Nephron (organoid): ENCODE results near the gene DZIP1.

Source experiments
- H3K27ac Mint-ChIP-seq, 3 experiments: 2 replicates each; pipeline ENCODE4 v1.8.0; 2020; ENCODE audit warnings: mixed read lengths in 3 of 3, mild to moderate bottlenecking in 2 of 3, moderate library complexity in 1 of 3
- H3K27me3 Mint-ChIP-seq: 2 replicates; pipeline ENCODE4 v1.8.0; 2021; ENCODE audit warnings: low read depth, mild to moderate bottlenecking, moderate library complexity, mixed read lengths
- H3K36me3 Mint-ChIP-seq: 2 replicates; pipeline ENCODE4 v1.8.0; 2020; ENCODE audit warnings: low read depth, mixed read lengths
- H3K4me1 Mint-ChIP-seq: 2 replicates; pipeline ENCODE4 v1.8.0; 2020; ENCODE audit warnings: mixed read lengths
- H3K4me3 Mint-ChIP-seq, 3 experiments: 2 replicates each; pipeline ENCODE4 v1.8.0; 2020; ENCODE audit warnings: mild to moderate bottlenecking in 3 of 3, mixed read lengths in 3 of 3, moderate library complexity in 2 of 3
- H3K9me3 Mint-ChIP-seq: 2 replicates; pipeline ENCODE4 v1.8.0; 2020; ENCODE audit warnings: mixed read lengths
- CTCF ChIP-seq, 3 experiments: fragments of 200-600 bp; sonication (generic); IDR thresholded peaks; one replicate each; pipeline ENCODE4 v1.5.0; 2021; ENCODE audit warnings: antibody characterized with exemption in 3 of 3; ENCODE audit not compliant: unreplicated experiment in 3 of 3

Gene DZIP1

GRCh38 chr13:95535243-95535642 is 109.3 kb downstream of the DZIP1 start:
- Mint-ChIP-seq H3K4me3 (no peak overlapping the region), H3K36me3 (no peaks in the 10 kb centered on the region), H3K27ac (no peak overlapping the region), H3K27me3 (peaks cover 4% of the 10 kb centered on the region), H3K4me1 (peaks cover 10% of the 10 kb centered on the region), H3K9me3 (no peaks in the 10 kb centered on the region)
- TF ChIP-seq CTCF (IDR thresholded peaks at IDR 0.05; ENCODE audit: unreplicated experiment in 3 of 3), result no peak

- peak overlapping the region in 1 of 3 experiments; percentile 14 for H3K27ac Mint-ChIP-seq
- no peak for TF ChIP-seq CTCF (IDR thresholded peaks at IDR 0.05; ENCODE audit: unreplicated experiment in 3 of 3)
- no peaks in the 10 kb centered on the region for H3K36me3 Mint-ChIP-seq
- peaks cover 10% of the 10 kb centered on the region for H3K4me1 Mint-ChIP-seq
- H3K27me3 Mint-ChIP-seq, result peaks cover 4% of the 10 kb centered on the region
- no peaks in the 10 kb centered on the region for H3K9me3 Mint-ChIP-seq
- peak overlapping the region in 1 of 3 experiments; percentile 2 for H3K4me3 Mint-ChIP-seq
Measured at GRCh38 chr13:95533545-95534160, 110.9 kb downstream of the DZIP1 start.

- no peaks in the 10 kb centered on the region for H3K36me3 Mint-ChIP-seq
- no peaks in the 10 kb centered on the region for H3K27me3 Mint-ChIP-seq
- peaks cover 2% of the 10 kb centered on the region for H3K9me3 Mint-ChIP-seq
- no peak overlapping the region for H3K4me3 Mint-ChIP-seq
- no peaks in the 10 kb centered on the region for H3K4me1 Mint-ChIP-seq
- no peak for TF ChIP-seq CTCF (IDR thresholded peaks at IDR 0.05; ENCODE audit: unreplicated experiment in 3 of 3)
- H3K27ac Mint-ChIP-seq, result no peak overlapping the region
Measured at GRCh38 chr13:95530178-95530577, 114.3 kb downstream of the DZIP1 start.
